ENCODE measurements around the gene ASPSCR1. TPM values are rescaled to one million over a fixed set of nuclear protein-coding genes. Genes with fewer than 3 reads are reported as not detected.

Gene ASPSCR1
- total RNA-seq, 1 experiment from 2014 or later = 51.0 TPM

- no peak for DNase-seq (ENCODE audit: low read depth, low spot score)
- H2AFZ ChIP-seq (ENCODE audit: low read depth, low read length, poor library complexity, severe bottlenecking) = no peak overlapping the region
- H3K27ac ChIP-seq (ENCODE audit: low read depth, low read length) = peak overlapping the region; percentile 94
These were observed 858 bp upstream of the ASPSCR1 start for GRCh38 chr17:81976332-81977210.

DNA sequence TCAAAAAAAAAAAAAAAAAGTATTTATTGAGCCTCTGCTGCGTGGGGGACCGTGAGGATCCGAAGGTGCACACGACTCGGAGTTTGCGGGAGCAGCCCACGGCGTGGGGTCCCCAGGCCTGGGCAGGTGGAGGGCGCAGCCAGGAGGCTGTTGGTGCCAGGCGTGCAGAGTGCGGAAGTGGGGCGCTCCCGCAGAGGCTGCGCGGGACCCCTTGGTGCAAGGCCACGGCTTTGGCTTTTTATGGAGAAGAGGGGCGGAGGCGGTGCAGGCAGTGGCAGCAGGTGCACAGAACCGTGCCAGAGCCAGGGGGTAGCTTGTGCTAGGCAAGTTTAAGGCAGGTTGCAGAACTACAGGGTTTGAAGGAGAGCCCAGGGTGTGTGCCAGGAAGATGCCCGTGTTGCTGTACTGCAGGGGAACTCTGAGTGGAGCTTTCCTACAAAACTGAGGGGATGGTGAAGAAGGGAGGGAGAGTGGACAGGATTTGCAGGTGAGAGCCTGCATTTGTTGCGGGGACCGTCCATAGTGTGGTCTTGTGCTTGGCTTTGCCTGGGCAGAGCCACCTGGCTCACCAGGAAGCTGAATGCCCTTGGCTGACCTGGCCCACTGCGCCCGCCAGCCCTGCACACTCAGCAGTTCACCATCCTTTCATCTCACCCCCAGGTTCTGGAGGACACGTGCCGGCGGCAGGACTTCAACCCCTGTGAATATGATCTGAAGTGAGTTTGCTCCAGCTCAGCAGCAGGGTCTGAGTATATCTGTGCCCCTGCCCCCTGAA is 1.3 kb downstream of the ASPSCR1 start:
- H3K79me2 ChIP-seq (ENCODE audit: insufficient read depth, low read length) = no peaks in the 10 kb centered on the region; the same call in 1 of the 2 replicates
- no peaks in the 10 kb centered on the region for H3K9me3 ChIP-seq (ENCODE audit: control insufficient read depth in 1 of 2, insufficient read depth in 1 of 2, low read depth in 1 of 2, low read length in 2 of 2)
- no peak for DNase-seq (ENCODE audit: low read depth, low spot score)
- TF ChIP-seq SRF (IDR thresholded peaks at IDR 0.05; ENCODE audit: low read depth) = no peak
- no peak for TF ChIP-seq CBX3 (IDR thresholded peaks at IDR 0.05; ENCODE audit: low read depth)
- no peak for TF ChIP-seq EZH2phosphoT487 (IDR thresholded peaks at IDR 0.05; ENCODE audit: borderline replicate concordance)
- TF ChIP-seq, protein P1, sequence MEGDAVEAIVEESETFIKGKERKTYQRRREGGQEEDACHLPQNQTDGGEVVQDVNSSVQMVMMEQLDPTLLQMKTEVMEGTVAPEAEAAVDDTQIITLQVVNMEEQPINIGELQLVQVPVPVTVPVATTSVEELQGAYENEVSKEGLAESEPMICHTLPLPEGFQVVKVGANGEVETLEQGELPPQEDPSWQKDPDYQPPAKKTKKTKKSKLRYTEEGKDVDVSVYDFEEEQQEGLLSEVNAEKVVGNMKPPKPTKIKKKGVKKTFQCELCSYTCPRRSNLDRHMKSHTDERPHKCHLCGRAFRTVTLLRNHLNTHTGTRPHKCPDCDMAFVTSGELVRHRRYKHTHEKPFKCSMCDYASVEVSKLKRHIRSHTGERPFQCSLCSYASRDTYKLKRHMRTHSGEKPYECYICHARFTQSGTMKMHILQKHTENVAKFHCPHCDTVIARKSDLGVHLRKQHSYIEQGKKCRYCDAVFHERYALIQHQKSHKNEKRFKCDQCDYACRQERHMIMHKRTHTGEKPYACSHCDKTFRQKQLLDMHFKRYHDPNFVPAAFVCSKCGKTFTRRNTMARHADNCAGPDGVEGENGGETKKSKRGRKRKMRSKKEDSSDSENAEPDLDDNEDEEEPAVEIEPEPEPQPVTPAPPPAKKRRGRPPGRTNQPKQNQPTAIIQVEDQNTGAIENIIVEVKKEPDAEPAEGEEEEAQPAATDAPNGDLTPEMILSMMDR (IDR thresholded peaks at IDR 0.05 in 2 of 3, conservative IDR thresholded peaks at IDR 0.05 in 1 of 3; ENCODE audit: borderline replicate concordance in 1 of 3, insufficient read depth in 1 of 3, low read depth in 2 of 3, low read length in 2 of 3) = no peak
- peaks cover 12 to 41% of the 10 kb centered on the region in 2 experiments for H3K4me1 ChIP-seq (ENCODE audit: control insufficient read depth in 1 of 2, insufficient read depth in 2 of 2, low read length in 2 of 2)
- no peaks in the 10 kb centered on the region for H3K27me3 ChIP-seq (ENCODE audit: insufficient read depth, low read length)
- peaks cover 2 to 9% of the 10 kb centered on the region in 2 experiments; a peak in 3 of 4 replicates for H3K36me3 ChIP-seq (ENCODE audit: control insufficient read depth in 1 of 2, insufficient read depth in 2 of 2, low read length in 2 of 2)
- no peak overlapping the region for H2AFZ ChIP-seq (ENCODE audit: low read depth, low read length, poor library complexity, severe bottlenecking)
- H4K20me1 ChIP-seq (ENCODE audit: insufficient read depth) = no peaks in the 10 kb centered on the region
- POLR2A ChIA-PET = interaction anchor here (1.0 kb wide), 1 partner anchor 11 kb away, joined by 4 read pairs; no protein-coding TSS in a partner anchor
- H3K9me2 ChIP-seq (ENCODE audit: insufficient read depth) = no peaks in the 10 kb centered on the region
- peak overlapping the region; percentile 98 for H3K4me2 ChIP-seq (ENCODE audit: low read length)
- CTCF ChIA-PET = no interaction called here
- RAD21 ChIA-PET (ENCODE audit: low non-redundant PET in 1 of 2, low total read pairs in 2 of 2, uncharacterized antibody in 2 of 2, unreplicated experiment in 2 of 2) = interaction anchor here in 1 of 2 experiments (0.5 kb wide), 1 partner anchor 51 kb away, joined by 3 read pairs; the partner anchor contains the start of gene MAFG
- H3K9ac ChIP-seq (ENCODE audit: low read length) = peak overlapping the region; percentile 95
- peak overlapping the region; percentile 94; the same call in 1 of the 2 replicates for H3K27ac ChIP-seq (ENCODE audit: low read depth, low read length)
- peak overlapping the region; percentile 78 to 92 for H3K4me3 ChIP-seq (replicated peaks in 1 of 2; ENCODE audit: low read depth in 1 of 2, low read length in 2 of 2)
- intact Hi-C loops (cut with micrococcal nuclease) = no loop called here
- ATAC-seq = no peak
- no TSS peak for BruUV-seq (replicated peaks)

More at GRCh38 chr17:81976332-81977210, 858 bp upstream of the ASPSCR1 start:
- H3K27me3 ChIP-seq (ENCODE audit: insufficient read depth, low read length) = no peaks in the 10 kb centered on the region
- H4K20me1 ChIP-seq (ENCODE audit: insufficient read depth) = no peaks in the 10 kb centered on the region
- TSS peak; percentile 75 for BruUV-seq (replicated peaks)
- H3K9me3 ChIP-seq (ENCODE audit: control insufficient read depth in 1 of 2, insufficient read depth in 1 of 2, low read depth in 1 of 2, low read length in 2 of 2) = no peaks in the 10 kb centered on the region
- peaks cover 12 to 41% of the 10 kb centered on the region in 2 experiments for H3K4me1 ChIP-seq (ENCODE audit: control insufficient read depth in 1 of 2, insufficient read depth in 2 of 2, low read length in 2 of 2)
- peak overlapping the region; percentile 78 to 92 for H3K4me3 ChIP-seq (replicated peaks in 1 of 2; ENCODE audit: low read depth in 1 of 2, low read length in 2 of 2)
- peak overlapping the region; percentile 95 for H3K9ac ChIP-seq (ENCODE audit: low read length)
- ChIA-PET CTCF (interaction anchor here (1.4 kb wide), 1 partner anchor 17 kb away, joined by 6 read pairs; no protein-coding TSS in a partner anchor), RAD21 (ENCODE audit: low non-redundant PET in 1 of 2, low total read pairs in 2 of 2, uncharacterized antibody in 2 of 2, unreplicated experiment in 2 of 2) (no interaction called here), POLR2A (interaction anchor here (0.7 to 1.4 kb wide), 2 partner anchors 9 to 40 kb away, joined by 3 to 10 read pairs; partner anchors contain the start of gene PYCR1)
- intact Hi-C loops (cut with micrococcal nuclease) = loop anchor here (2.0 kb wide), 1 partner anchor 26 kb away; no protein-coding TSS in a partner anchor
- no peaks in the 10 kb centered on the region; the same call in 1 of the 2 replicates for H3K79me2 ChIP-seq (ENCODE audit: insufficient read depth, low read length)
- peak overlapping the region; percentile 98 for H3K4me2 ChIP-seq (ENCODE audit: low read length)
- TF ChIP-seq FOSL1 (IDR thresholded peaks at IDR 0.05; ENCODE audit: low read depth) = no peak
- TF ChIP-seq, protein P2, sequence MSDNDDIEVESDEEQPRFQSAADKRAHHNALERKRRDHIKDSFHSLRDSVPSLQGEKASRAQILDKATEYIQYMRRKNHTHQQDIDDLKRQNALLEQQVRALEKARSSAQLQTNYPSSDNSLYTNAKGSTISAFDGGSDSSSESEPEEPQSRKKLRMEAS (IDR thresholded peaks at IDR 0.05) = peak; percentile 93
- TF ChIP-seq ZFX (IDR thresholded peaks at IDR 0.05) = no peak
- H3K36me3 ChIP-seq (ENCODE audit: control insufficient read depth in 1 of 2, insufficient read depth in 2 of 2, low read length in 2 of 2) = peaks cover 0 to 9% of the 10 kb centered on the region in 2 experiments; a peak in 2 of 4 replicates
- peak; percentile 26 for ATAC-seq
- H3K9me2 ChIP-seq (ENCODE audit: insufficient read depth) = no peaks in the 10 kb centered on the region

Data from HCT116 (cell line).